Parathyroid adenoma (tissue), 2 donors: ENCODE measurements around the gene TBXAS1.

Experiments
- H2AFZ ChIP-seq: fragments of 300-600 bp; sonication (generic); one replicate; pipeline ENCODE4 v1.7.0; 2017; ENCODE audit warnings: antibody characterized with exemption, mild to moderate bottlenecking
- H3K27ac ChIP-seq: fragments of 300-600 bp; sonication (generic); one replicate; pipeline ENCODE4 v1.7.0; 2017
- H3K27me3 ChIP-seq: fragments of 300-600 bp; sonication (generic); one replicate; pipeline ENCODE4 v1.7.0; 2017; ENCODE audit warnings: low read length; ENCODE audit not compliant: control insufficient read depth, insufficient read depth
- H3K36me3 ChIP-seq: fragments of 300-600 bp; sonication (generic); one replicate; pipeline ENCODE4 v1.7.0; 2017; ENCODE audit warnings: low read length; ENCODE audit not compliant: control insufficient read depth, insufficient read depth
- H3K4me1 ChIP-seq: fragments of 300-600 bp; sonication (generic); one replicate; pipeline ENCODE4 v1.7.0; 2017; ENCODE audit warnings: control low read depth
- H3K4me2 ChIP-seq: fragments of 300-600 bp; sonication (generic); one replicate; pipeline ENCODE4 v1.7.0; 2017; ENCODE audit warnings: low read length
- H3K4me3 ChIP-seq: fragments of 300-600 bp; sonication (generic); one replicate; pipeline ENCODE4 v1.7.0; 2017; ENCODE audit warnings: low read depth, low read length
- H3K79me2 ChIP-seq: fragments of 300-600 bp; sonication (generic); one replicate; pipeline ENCODE4 v1.7.0; 2017; ENCODE audit warnings: control low read depth
- H3K9ac ChIP-seq: fragments of 300-600 bp; sonication (generic); one replicate; pipeline ENCODE4 v1.7.0; 2017; ENCODE audit warnings: mild to moderate bottlenecking
- H3K9me3 ChIP-seq: fragments of 300-600 bp; sonication (generic); one replicate; pipeline ENCODE4 v1.7.0; 2017; ENCODE audit warnings: low read length; ENCODE audit not compliant: control insufficient read depth
- TF ChIP-seq, protein P1 (sequence below): fragments of 300-600 bp; sonication (generic); IDR thresholded peaks from one replicate; pipeline ENCODE4 v1.7.0; 2017; ENCODE audit warnings: antibody characterized with exemption, mild to moderate bottlenecking
- donor health status: primary hyperparathyroidism.

Gene TBXAS1

DNA sequence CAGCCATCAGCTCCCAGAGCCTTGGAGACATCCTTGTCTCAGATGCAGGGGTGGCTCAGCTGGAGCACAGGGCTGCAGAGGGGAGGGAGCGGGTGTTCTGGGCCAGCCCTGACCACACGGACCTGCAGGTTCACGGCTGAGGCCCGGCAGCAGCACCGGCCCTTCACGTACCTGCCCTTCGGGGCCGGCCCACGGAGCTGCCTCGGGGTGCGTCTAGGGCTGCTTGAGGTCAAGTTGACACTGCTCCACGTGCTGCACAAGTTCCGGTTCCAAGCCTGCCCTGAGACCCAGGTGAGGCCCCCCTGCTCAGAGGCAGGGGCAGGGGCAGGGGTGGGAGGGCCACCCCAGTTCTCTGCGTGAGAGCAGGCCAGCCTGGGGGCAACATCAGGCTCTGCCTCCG, 188.5 kb downstream of the TBXAS1 start:
- Histone ChIP-seq H3K4me2 (no peak overlapping the region), H2AFZ (no peak overlapping the region), H3K4me3 (no peak overlapping the region), H3K27me3 (no peaks in the 10 kb centered on the region), H3K79me2 (no peaks in the 10 kb centered on the region), H3K36me3 (no peaks in the 10 kb centered on the region), H3K9me3 (no peaks in the 10 kb centered on the region), H3K27ac (no peak overlapping the region), H3K4me1 (no peaks in the 10 kb centered on the region), H3K9ac (no peak overlapping the region)
- TF ChIP-seq, protein P1, sequence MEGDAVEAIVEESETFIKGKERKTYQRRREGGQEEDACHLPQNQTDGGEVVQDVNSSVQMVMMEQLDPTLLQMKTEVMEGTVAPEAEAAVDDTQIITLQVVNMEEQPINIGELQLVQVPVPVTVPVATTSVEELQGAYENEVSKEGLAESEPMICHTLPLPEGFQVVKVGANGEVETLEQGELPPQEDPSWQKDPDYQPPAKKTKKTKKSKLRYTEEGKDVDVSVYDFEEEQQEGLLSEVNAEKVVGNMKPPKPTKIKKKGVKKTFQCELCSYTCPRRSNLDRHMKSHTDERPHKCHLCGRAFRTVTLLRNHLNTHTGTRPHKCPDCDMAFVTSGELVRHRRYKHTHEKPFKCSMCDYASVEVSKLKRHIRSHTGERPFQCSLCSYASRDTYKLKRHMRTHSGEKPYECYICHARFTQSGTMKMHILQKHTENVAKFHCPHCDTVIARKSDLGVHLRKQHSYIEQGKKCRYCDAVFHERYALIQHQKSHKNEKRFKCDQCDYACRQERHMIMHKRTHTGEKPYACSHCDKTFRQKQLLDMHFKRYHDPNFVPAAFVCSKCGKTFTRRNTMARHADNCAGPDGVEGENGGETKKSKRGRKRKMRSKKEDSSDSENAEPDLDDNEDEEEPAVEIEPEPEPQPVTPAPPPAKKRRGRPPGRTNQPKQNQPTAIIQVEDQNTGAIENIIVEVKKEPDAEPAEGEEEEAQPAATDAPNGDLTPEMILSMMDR, result no peak

DNA sequence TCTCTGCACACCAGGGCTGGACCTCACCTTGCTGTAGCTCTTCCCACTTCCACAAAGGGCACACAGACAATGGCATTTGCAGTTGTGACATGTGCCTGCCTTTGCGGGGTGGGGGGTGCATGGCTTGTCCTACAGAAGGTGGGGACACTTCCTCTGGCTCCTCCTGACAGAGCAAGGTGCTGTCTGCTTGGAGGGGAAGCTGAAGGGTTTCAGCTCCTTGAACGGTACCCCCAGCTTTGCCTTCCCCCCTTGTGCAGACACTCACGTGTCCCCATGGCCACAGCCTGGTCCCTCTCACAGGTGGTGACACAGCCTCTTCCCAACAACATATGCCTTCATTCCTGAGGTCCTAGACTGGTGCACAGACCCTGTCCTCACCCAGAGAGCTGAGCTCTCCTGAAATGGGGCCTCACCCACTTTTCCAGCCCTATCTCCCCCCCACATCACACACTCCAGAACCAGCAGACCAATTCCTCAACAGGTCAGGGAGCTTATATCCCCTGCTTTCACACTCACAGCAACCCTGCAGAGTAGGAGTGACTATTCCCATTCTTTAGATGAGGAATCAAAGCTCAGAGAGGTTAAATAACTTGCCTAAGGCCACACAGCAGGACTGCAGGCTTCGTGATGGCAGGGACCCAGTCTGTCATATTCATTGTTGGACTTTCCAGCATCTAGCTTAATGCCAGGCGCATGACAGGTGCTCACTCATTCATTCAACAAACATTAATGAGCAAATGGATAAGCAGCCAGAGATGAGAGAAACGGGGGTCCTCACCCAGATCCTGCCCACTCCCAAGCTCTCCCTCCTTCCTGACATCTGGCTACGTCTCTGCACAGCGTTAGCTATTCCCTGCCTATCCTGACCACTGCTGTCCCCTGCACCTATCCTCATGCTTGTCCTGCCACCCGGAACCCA, 189.3 kb downstream of the TBXAS1 start:
- Histone ChIP-seq H2AFZ (no peak overlapping the region), H3K9me3 (no peaks in the 10 kb centered on the region), H3K4me3 (no peak overlapping the region), H3K79me2 (no peaks in the 10 kb centered on the region), H3K4me2 (no peak overlapping the region), H3K27me3 (no peaks in the 10 kb centered on the region), H3K4me1 (no peaks in the 10 kb centered on the region), H3K27ac (no peak overlapping the region), H3K36me3 (no peaks in the 10 kb centered on the region), H3K9ac (no peak overlapping the region)
- TF ChIP-seq, protein P1, result no peak

DNA sequence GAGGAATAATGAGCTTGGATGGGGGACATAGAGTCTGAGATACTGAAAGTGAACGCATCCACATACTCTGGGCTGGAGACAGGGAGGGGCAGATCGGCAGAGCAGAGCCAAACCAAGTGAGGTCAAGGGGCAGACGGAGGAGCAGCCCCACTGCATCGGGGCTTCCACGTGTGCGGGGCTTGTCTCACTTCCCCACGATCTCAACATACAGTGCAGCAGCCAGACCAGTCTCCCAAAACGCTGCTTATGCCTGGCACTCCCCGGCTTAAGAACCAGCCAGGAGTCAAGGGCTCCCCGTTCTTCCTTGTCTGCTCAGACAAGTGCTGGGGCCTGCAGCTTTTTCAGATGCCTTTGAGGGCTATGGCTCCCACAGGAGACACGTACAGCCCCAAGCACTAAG, 190.1 kb downstream of the TBXAS1 start:
- H3K27me3 ChIP-seq, result no peaks in the 10 kb centered on the region
- no peaks in the 10 kb centered on the region for H3K36me3 ChIP-seq
- no peak overlapping the region for H3K4me2 ChIP-seq
- no peak overlapping the region for H3K27ac ChIP-seq
- no peak overlapping the region for H3K9ac ChIP-seq
- no peaks in the 10 kb centered on the region for H3K79me2 ChIP-seq
- H3K4me1 ChIP-seq, result no peaks in the 10 kb centered on the region
- no peak overlapping the region for H3K4me3 ChIP-seq
- H3K9me3 ChIP-seq, result no peaks in the 10 kb centered on the region
- no peak overlapping the region for H2AFZ ChIP-seq
- TF ChIP-seq, protein P1, result no peak

DNA sequence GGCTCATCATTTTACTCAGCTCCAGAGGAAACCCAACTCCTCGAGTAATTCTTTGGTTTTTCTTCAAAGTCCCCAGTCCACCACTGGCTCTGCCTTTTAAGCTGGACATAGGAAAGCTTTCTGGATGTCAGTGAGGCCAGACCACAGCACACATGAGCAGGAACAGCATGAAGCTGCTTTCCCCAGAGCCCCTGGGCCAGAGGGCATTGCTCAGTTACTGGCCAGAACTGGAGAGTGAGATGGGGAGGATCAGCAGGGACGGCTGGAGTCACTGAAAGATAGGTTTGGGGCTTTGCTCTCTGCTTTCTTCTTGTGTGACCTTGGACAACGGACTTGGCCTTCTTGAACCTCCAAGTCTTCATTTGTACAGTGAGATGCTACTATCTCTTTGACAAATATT, 190.5 kb downstream of the TBXAS1 start:
- Histone ChIP-seq H3K9ac (no peak overlapping the region), H3K4me3 (no peak overlapping the region), H3K27me3 (no peaks in the 10 kb centered on the region), H3K27ac (no peak overlapping the region), H3K4me1 (no peaks in the 10 kb centered on the region), H3K79me2 (no peaks in the 10 kb centered on the region), H2AFZ (no peak overlapping the region), H3K4me2 (no peak overlapping the region), H3K36me3 (no peaks in the 10 kb centered on the region), H3K9me3 (no peaks in the 10 kb centered on the region)
- TF ChIP-seq, protein P1, result no peak

DNA sequence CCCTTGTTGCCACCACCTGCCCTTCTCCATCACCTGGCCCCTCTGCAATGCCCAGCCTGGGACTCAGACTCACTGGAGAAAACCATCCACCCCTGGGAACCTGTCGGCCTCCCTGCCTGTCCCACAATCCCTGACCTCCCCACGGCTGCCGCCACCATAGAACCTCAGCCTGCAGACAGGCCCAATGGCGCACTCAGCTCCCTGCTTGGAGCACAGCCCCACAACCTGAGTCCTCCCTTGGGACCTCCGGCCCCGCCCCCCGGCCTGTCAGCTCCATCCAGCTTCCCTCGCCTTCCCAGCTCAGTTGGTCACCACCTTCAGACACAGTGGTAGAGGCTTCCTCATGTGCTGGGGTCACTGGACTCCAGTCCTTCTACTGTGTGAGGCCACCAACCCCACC, 192.5 kb downstream of the TBXAS1 start:
- no peaks in the 10 kb centered on the region for H3K9me3 ChIP-seq
- H3K9ac ChIP-seq, result no peak overlapping the region
- no peaks in the 10 kb centered on the region for H3K27me3 ChIP-seq
- H2AFZ ChIP-seq, result no peak overlapping the region
- no peak overlapping the region for H3K27ac ChIP-seq
- H3K4me3 ChIP-seq, result no peak overlapping the region
- H3K4me1 ChIP-seq, result no peaks in the 10 kb centered on the region
- H3K36me3 ChIP-seq, result no peaks in the 10 kb centered on the region
- TF ChIP-seq, protein P1, result no peak
- H3K79me2 ChIP-seq, result no peaks in the 10 kb centered on the region
- H3K4me2 ChIP-seq, result no peak overlapping the region
